ENCODE results near the gene ITGA3. TPM values are rescaled to one million over a fixed set of nuclear protein-coding genes. Genes with fewer than 3 reads are reported as not detected.

Gene ITGA3
- total and polyA plus RNA-seq, 2 of the 13 experiments (the other 11 are each of a cell fraction or from before 2014, with no cell fraction given) = 0.48 to 0.69 TPM

DNA sequence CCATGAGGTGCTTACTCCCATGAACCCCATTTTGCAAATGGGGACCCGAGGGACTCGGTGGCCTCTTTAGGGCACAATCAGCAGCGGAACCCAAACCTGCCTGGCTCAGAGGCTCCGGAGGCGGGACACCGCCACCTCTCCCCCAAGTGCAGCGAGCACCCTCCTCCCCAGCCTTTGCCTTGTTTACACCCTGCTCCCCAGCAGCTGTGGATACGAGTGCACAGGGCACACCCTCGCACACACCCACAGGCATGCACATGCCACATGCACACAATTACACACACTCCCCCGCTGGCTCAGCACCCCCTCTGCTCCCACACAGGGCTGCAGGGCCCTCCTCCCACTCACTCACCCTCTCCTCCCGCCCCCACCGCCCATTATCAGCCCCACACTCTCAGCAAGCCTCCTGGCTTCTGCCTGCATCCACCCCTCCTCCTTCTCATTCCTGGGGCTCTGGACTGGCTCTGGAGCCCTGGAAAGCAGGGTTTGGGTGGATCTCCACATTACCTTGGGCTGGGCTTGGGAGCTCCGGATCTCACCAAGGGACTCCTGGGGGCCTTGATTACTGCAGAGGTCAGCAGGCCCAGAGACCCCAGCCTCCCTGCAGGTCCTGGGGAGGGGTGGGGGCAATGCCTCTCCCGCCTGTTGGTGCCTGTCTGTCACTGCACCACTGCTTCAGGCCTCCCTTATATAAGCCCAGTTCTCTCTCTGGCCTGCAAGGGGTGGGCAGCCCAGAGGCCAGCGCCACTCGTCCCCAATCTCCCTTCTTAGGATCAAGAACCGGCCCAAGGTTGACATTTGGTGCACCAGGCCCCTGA lies 45.6 kb downstream of the ITGA3 start (continued):
- TF ChIP-seq, protein P1, sequence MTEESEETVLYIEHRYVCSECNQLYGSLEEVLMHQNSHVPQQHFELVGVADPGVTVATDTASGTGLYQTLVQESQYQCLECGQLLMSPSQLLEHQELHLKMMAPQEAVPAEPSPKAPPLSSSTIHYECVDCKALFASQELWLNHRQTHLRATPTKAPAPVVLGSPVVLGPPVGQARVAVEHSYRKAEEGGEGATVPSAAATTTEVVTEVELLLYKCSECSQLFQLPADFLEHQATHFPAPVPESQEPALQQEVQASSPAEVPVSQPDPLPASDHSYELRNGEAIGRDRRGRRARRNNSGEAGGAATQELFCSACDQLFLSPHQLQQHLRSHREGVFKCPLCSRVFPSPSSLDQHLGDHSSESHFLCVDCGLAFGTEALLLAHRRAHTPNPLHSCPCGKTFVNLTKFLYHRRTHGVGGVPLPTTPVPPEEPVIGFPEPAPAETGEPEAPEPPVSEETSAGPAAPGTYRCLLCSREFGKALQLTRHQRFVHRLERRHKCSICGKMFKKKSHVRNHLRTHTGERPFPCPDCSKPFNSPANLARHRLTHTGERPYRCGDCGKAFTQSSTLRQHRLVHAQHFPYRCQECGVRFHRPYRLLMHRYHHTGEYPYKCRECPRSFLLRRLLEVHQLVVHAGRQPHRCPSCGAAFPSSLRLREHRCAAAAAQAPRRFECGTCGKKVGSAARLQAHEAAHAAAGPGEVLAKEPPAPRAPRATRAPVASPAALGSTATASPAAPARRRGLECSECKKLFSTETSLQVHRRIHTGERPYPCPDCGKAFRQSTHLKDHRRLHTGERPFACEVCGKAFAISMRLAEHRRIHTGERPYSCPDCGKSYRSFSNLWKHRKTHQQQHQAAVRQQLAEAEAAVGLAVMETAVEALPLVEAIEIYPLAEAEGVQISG (CRISPR knock-in tag; IDR thresholded peaks at IDR 0.05) = peak; percentile 26; the same call in 1 of the 2 replicates
- TF ChIP-seq PITX1 (CRISPR knock-in tag; IDR thresholded peaks at IDR 0.05) = no peak
- TF ChIP-seq, protein P2, sequence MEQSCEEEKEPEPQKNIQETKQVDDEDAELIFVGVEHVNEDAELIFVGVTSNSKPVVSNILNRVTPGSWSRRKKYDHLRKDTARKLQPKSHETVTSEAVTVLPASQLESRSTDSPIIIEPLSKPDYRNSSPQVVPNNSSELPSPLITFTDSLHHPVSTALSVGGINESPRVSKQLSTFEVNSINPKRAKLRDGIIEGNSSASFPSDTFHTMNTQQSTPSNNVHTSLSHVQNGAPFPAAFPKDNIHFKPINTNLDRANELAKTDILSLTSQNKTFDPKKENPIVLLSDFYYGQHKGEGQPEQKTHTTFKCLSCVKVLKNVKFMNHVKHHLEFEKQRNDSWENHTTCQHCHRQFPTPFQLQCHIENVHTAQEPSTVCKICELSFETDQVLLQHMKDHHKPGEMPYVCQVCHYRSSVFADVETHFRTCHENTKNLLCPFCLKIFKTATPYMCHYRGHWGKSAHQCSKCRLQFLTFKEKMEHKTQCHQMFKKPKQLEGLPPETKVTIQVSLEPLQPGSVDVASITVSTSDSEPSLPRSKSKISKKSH (CRISPR knock-in tag; IDR thresholded peaks at IDR 0.05; ENCODE audit: borderline replicate concordance) = no peak
- TF ChIP-seq, protein P3, sequence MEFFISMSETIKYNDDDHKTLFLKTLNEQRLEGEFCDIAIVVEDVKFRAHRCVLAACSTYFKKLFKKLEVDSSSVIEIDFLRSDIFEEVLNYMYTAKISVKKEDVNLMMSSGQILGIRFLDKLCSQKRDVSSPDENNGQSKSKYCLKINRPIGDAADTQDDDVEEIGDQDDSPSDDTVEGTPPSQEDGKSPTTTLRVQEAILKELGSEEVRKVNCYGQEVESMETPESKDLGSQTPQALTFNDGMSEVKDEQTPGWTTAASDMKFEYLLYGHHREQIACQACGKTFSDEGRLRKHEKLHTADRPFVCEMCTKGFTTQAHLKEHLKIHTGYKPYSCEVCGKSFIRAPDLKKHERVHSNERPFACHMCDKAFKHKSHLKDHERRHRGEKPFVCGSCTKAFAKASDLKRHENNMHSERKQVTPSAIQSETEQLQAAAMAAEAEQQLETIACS (CRISPR knock-in tag; IDR thresholded peaks at IDR 0.05) = no peak
- TF ChIP-seq FLYWCH1 (CRISPR knock-in tag; IDR thresholded peaks at IDR 0.05) = no peak
- TF ChIP-seq, protein P4, sequence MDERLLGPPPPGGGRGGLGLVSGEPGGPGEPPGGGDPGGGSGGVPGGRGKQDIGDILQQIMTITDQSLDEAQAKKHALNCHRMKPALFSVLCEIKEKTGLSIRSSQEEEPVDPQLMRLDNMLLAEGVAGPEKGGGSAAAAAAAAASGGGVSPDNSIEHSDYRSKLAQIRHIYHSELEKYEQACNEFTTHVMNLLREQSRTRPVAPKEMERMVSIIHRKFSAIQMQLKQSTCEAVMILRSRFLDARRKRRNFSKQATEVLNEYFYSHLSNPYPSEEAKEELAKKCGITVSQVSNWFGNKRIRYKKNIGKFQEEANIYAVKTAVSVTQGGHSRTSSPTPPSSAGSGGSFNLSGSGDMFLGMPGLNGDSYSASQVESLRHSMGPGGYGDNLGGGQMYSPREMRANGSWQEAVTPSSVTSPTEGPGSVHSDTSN (CRISPR knock-in tag; IDR thresholded peaks at IDR 0.05) = no peak
- no peak; the same call in 1 of the 2 replicates for TF ChIP-seq ZNF225 (CRISPR knock-in tag; IDR thresholded peaks at IDR 0.05)
- TF ChIP-seq ZNF468 (CRISPR knock-in tag; IDR thresholded peaks at IDR 0.05) = no peak
- TF ChIP-seq ZNF335 (CRISPR knock-in tag; IDR thresholded peaks at IDR 0.05) = no peak
- TF ChIP-seq, protein P5, sequence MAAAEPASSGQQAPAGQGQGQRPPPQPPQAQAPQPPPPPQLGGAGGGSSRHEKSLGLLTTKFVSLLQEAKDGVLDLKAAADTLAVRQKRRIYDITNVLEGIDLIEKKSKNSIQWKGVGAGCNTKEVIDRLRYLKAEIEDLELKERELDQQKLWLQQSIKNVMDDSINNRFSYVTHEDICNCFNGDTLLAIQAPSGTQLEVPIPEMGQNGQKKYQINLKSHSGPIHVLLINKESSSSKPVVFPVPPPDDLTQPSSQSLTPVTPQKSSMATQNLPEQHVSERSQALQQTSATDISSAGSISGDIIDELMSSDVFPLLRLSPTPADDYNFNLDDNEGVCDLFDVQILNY (CRISPR knock-in tag; conservative IDR thresholded peaks at IDR 0.05) = no peak
- TF ChIP-seq, protein P6, sequence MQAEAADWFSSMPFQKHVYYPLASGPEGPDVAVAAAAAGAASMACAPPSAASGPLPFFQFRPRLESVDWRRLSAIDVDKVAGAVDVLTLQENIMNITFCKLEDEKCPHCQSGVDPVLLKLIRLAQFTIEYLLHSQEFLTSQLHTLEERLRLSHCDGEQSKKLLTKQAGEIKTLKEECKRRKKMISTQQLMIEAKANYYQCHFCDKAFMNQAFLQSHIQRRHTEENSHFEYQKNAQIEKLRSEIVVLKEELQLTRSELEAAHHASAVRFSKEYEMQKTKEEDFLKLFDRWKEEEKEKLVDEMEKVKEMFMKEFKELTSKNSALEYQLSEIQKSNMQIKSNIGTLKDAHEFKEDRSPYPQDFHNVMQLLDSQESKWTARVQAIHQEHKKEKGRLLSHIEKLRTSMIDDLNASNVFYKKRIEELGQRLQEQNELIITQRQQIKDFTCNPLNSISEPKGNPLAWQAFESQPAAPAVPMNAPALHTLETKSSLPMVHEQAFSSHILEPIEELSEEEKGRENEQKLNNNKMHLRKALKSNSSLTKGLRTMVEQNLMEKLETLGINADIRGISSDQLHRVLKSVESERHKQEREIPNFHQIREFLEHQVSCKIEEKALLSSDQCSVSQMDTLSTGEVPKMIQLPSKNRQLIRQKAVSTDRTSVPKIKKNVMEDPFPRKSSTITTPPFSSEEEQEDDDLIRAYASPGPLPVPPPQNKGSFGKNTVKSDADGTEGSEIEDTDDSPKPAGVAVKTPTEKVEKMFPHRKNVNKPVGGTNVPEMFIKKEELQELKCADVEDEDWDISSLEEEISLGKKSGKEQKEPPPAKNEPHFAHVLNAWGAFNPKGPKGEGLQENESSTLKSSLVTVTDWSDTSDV (CRISPR knock-in tag; IDR thresholded peaks at IDR 0.05) = no peak; the same call in 1 of the 2 replicates
- TF ChIP-seq, protein P7, sequence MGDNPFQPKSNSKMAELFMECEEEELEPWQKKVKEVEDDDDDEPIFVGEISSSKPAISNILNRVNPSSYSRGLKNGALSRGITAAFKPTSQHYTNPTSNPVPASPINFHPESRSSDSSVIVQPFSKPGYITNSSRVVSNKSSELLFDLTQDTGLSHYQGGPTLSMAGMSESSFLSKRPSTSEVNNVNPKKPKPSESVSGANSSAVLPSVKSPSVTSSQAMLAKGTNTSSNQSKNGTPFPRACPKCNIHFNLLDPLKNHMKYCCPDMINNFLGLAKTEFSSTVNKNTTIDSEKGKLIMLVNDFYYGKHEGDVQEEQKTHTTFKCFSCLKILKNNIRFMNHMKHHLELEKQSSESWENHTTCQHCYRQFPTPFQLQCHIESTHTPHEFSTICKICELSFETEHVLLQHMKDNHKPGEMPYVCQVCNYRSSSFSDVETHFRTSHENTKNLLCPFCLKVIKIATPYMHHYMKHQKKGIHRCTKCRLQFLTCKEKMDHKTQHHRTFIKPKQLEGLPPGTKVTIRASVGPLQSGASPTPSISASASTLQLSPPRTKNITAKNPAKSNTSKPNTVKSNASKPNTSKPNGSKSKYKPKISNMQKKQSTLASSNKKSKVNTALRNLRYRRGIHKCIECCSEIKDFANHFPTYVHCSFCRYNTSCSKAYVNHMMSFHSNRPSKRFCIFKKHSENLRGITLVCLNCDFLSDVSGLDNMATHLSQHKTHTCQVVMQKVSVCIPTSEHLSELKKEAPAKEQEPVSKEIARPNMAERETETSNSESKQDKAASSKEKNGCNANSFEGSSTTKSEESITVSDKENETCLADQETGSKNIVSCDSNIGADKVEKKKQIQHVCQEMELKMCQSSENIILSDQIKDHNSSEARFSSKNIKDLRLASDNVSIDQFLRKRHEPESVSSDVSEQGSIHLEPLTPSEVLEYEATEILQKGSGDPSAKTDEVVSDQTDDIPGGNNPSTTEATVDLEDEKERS (CRISPR knock-in tag; IDR thresholded peaks at IDR 0.05) = no peak
- no peak for TF ChIP-seq HIVEP1 (CRISPR knock-in tag; IDR thresholded peaks at IDR 0.05)
- TF ChIP-seq ATF1 (CRISPR knock-in tag; IDR thresholded peaks at IDR 0.05) = no peak
